CD4-positive, alpha-beta T cell treated with Interleukin-6 at 100 ng/mL for 8 hours (primary cell): ENCODE data around the gene KCNJ6.
"Not testable (repeated sequence)": the region's sequence is repeated elsewhere in the genome, so short reads cannot be mapped to it uniquely, and the experiment has no call there.

ENCODE experiments used
- DNase-seq: peaks from one replicate; pipeline ENCODE4 v3.0.0-alpha.2; 2020; ENCODE audit warnings: mixed read lengths, low spot score

The KCNJ6 gene

DNA sequence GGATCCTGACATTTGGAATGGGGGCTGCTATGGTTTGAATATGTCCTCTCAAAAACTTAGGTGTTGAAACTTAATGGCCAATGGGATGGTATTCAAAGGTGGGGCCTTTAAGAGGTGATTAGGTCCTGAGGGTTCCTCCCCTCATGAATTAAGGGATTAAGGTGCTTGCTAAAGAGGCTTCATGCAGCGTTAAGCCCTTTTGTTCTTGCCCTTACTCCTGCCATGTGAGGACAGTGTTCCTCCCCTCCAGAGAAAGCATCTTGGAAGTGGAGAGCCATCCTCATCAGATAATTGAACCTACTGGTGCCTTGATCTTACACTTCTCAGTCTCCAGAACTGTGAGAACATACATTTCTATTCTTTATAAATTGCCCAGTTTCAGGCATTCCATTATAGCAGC is 146.6 kb downstream of the KCNJ6 start:
- DNase-seq: no peak

GRCh38 chr21:37767984-37768383 is 148.3 kb downstream of the KCNJ6 start:
- DNase-seq: no peak

- no peak for DNase-seq
These were observed 150.1 kb downstream of the KCNJ6 start for GRCh38 chr21:37766129-37766528.

- DNase-seq: no peak
These were observed 150.9 kb downstream of the KCNJ6 start for GRCh38 chr21:37765221-37765900.

DNA sequence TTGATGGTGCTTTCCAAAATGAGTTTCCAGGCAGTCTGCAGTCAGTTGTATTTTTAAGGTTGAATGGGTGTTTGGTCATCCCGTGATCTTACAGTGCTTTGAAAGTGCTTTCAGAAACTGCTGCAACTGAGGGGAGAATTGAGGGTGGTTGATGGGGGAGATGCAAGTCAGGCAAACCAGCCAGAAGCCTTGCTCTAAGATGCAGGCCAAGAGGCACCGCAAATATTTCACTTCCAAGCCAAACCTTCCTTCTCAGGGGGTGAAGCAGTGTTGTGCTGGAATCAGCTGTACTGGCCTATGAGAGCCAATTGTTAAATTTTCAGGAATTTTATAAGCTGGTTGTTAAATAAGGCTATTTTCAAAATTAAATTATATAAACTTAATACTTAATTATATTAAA is 151.6 kb downstream of the KCNJ6 start:
- no peak for DNase-seq

- DNase-seq: no peak
These were observed 153.0 kb downstream of the KCNJ6 start for GRCh38 chr21:37763298-37763697.

GRCh38 chr21:37762606-37763005 is 153.7 kb downstream of the KCNJ6 start:
- DNase-seq: no peak

DNA sequence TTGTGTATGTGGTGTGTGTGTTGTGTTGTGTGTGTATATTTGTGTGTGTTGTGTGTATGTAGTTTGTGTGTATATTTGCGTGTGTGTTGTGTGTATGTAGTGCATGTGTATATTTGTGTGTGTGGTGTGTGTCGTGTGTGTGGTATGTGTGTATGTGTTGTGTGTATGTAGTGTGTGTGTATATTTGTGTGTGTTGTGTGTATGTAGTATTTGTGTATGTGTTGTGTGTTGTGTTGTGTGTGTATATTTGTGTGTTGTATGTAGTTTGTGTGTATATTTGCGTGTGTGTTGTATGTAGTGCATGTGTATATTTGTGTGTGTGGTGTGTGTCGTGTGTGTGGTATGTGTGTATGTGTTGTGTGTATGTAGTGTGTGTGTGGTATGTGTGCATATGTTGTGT is 154.9 kb downstream of the KCNJ6 start:
- DNase-seq: not testable (repeated sequence)

DNA sequence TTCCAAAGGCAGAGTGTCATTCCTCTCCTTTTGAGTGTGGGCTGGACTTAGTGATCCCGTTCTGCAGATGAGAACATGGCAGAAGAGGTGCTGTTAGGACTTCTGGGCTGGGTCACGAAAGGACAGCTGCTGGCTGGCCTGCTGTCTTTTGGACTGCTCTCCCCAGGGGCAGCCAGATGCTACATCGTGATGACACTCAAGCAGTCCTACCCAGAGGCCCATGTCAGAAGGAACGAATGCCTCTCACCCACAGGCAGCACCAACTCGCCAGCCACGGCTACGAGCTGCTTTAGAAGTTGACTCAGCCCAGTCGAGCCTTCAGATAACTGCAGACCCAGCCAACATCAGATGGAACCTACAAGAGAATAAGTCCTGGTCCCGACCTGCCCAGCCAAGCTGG is 156.5 kb downstream of the KCNJ6 start:
- no peak for DNase-seq

DNA sequence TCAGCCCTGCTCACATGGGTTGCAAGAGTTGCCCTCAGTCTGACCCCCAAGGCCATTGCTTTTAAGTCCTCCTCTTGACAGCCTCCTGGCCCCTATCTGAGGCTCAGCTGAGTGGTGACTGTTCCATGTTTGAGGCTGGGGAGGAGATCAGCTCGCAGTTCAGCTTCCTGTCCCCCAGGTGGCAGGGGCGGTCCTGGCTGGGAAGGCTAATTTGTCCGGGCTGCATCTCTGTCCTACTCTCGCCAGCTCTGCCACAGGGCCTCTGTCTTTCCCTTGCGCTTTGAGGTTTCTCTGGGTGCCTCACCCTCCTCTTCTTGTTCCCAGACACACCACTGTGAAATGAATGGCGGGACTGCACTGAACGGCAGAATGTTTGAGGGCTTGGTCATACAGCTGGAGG is 157.3 kb downstream of the KCNJ6 start:
- DNase-seq: no peak

GRCh38 chr21:37757606-37758376 is 158.5 kb downstream of the KCNJ6 start:
- no peak for DNase-seq

- no peak for DNase-seq
These were observed 163.1 kb downstream of the KCNJ6 start for GRCh38 chr21:37753122-37753599.

DNA sequence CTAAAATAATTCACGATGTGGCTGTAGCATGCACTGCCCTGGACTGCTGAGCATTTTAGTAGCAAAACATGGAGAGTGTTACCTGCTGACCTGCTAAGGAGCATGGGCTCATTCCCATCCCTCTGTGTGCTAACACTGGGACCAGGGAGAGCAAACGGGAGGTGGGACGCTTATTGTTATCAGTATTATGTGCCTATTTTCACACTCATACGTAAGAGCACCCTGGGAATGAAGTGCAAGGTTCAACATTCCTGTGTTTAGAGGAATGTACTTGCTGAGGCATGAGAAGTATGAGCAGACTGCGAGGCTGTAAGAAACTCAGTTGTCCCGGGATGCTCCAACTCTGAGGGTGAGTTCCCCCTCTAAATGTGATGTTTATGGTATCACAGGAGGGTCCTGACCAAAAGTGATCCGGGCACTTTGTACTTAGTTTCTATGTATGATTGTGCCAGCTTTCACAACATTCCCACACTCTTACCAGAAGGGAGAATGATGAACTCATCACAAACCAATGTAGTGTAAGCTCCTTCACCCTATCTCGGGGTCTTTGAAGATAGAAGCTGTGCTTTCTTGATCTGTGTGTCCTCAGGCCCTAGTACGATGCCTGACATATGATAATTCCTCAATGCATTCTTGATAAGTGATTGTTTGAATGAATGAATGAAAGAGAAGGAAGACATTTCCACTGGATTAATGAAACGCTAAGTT is 164.8 kb downstream of the KCNJ6 start:
- no peak for DNase-seq

GRCh38 chr21:37749132-37749531 is 167.1 kb downstream of the KCNJ6 start:
- no peak for DNase-seq

GRCh38 chr21:37748351-37748750 is 167.9 kb downstream of the KCNJ6 start:
- DNase-seq: no peak

DNA sequence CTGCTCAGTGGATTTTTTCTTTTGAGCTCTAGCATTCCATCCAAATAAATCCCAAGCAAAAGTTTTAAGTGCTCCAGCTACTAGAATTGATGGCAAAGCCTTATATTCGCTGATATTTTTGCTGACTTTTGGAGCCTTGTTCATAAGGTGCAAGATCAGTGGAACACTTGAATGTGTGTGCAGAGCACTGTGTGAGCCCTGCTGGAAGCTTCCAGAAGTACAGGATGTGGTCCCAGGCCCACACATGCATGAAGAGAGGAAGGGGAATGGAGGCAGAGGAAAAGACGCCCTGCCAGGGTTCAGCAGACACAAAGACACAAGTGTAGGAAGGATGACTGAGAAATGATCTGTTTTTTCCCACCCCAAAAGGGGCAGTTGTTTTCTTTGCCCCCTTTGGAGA is 169.4 kb downstream of the KCNJ6 start:
- no peak for DNase-seq

GRCh38 chr21:37744551-37744950 is 171.7 kb downstream of the KCNJ6 start:
- DNase-seq: no peak

DNA sequence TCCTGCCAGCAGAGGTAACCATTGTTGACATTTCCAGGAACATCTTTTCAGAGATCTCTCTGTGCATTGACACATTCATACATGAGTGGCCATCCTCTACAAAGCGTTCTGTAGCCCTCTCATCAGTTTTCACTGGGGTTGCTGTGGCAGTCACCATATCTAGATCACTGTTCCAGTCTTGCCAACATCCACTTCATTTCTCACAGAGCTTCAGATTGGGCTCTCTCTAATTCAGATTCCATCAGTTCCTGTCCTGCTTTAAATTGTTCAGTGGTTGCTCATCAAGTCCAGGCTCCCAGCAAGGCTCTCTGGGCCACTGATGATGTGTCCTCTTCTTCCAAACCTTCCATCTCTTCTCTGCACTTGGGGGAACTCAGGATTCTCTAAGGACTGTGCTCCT is 173.7 kb downstream of the KCNJ6 start:
- no peak for DNase-seq

DNA sequence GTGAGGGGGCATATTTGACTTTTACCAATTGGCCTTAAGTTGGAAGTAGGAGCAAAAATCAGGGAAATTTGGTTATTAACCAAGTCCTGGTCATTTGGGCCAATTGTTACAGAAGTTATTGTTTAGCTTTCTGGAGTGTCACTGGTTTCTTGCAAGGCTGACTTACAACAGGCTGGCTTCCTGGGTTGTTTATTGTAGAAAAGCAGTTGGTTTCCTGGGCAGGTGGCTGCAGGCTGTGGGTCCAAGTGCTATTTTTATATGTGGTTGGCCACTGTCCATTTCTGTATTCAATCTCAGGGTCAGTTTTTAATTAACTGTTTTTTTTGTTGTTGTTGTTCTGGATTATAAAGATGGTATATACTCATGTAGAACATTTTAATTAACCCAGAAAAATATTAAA is 174.1 kb downstream of the KCNJ6 start:
- DNase-seq: no peak

DNA sequence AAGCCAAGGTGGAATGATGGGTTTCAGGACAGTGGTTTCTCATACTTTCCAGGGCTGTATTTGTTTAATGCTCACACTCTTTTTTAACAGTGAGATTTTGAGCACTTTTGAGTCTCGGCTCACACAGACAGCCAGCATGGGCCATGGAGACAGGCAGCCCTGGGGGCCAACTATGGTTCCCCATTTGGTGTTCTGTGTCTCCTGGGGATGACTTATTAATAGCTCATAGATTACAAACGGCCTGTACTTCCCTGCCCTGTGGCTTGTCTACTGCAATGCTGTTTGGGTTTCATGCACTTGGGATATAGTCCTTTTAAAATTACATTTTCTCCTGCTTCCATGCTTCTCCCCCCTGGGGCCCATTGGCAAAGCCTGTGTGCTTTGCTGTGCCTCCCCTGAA is 178.3 kb downstream of the KCNJ6 start:
- no peak for DNase-seq

DNA sequence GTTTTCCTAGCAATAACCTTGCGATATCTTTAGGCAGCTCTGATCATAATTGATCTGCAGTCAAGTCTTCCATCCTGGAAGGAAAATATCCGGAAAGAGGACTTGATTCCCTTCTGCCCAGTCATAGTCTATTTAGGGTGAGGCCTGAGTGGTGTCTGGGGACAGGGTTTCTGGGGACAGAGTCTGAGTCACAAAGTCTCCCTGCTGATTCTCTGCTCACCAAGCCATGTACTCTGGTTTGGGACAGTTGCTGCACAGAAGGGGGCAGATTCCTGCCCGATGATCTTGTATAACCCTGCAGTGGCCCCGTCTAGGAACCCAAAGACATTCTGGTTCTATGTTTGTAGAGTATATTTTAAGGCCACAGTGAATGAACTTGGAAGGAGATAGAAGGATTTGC is 178.8 kb downstream of the KCNJ6 start:
- no peak for DNase-seq

DNA sequence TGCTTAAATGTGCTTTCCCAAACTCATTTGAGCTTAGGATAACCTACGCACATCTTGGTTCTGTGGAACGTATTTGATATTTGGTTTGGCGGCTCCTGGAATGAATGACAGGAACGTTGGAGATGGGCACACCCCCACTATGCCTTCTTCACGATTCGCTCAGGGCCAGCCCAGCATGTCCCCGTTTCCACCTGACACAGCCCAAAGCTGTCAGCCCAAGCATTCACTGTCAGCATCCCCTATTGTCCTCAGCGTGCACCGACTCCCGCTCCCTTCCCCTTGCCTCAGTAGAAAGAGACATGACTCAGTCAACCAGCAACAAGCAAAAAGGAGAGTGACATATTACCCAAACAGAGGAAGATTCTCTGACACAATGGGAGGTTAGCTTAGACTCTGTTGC is 181.4 kb downstream of the KCNJ6 start:
- DNase-seq: no peak

DNA sequence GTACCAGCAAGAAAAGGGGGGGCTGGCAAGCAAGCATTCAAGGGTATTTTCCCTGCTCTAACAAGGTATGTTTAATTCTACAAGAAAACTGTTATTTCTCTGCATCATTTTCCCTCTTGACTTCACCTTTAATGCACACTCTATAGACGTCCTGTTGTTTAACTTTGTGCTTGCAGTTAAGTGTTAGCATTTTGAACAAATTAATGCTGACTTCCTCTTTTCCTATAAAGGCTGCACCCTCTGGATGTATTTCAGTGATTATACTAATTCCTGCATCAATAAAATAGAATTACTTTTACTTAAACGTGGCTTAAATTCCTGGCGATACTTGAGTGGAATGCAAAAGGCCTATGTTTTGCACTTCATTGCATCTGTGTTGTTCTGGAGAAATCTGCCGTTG is 183.3 kb downstream of the KCNJ6 start:
- DNase-seq: no peak
